ENCODE results near the gene FAH. TPM values are rescaled to one million over a fixed set of nuclear protein-coding genes. Genes with fewer than 3 reads are reported as not detected.

Gene FAH
- total RNA-seq, 1 experiment from 2014 or later, result 25.3 TPM

- Mint-ChIP-seq H3K36me3 (ENCODE audit: insufficient read depth, unreplicated experiment) (peaks cover 25% of the 10 kb centered on the region), H3K27ac (ENCODE audit: low read depth, unreplicated experiment) (peak overlapping the region; percentile 65), H3K27me3 (ENCODE audit: insufficient read depth, unreplicated experiment) (no peaks in the 10 kb centered on the region), H3K9me3 (ENCODE audit: unreplicated experiment) (no peaks in the 10 kb centered on the region), H3K4me1 (ENCODE audit: insufficient read depth, unreplicated experiment) (peaks cover 59% of the 10 kb centered on the region), H3K4me3 (ENCODE audit: unreplicated experiment) (no peak overlapping the region)
- ChIA-PET POLR2A (interaction anchor here (1.0 to 3.8 kb wide), 3 partner anchors 103 to 116 kb away, joined by 3 to 35 read pairs (median 4); partner anchors contain the start of gene ZFAND6), CTCF (interaction anchor here (0.6 to 3.5 kb wide), 8 partner anchors 22 to 807 kb away, joined by 3 to 13 read pairs (median 4); partner anchors contain the start of gene ZFAND6)
- TF ChIP-seq CTCF (IDR thresholded peaks at IDR 0.05; ENCODE audit: unreplicated experiment), result no peak
- BruUV-seq (replicated peaks), result no TSS peak
- no peak for DNase-seq (ENCODE audit: unreplicated experiment)
- intact Hi-C loops (cut with micrococcal nuclease), result loop anchor here (10.0 kb wide), 1 partner anchor 139 kb away; no protein-coding TSS in a partner anchor
These were observed 22.6 kb downstream of the FAH start for GRCh38 chr15:80175436-80175835.

- POLR2A ChIA-PET, result interaction anchor here (0.8 to 1.7 kb wide), 6 partner anchors 8 to 283 kb away, joined by 3 to 4 read pairs (median 3); partner anchors contain the start of gene ZFAND6
- H3K4me1 Mint-ChIP-seq (ENCODE audit: insufficient read depth, unreplicated experiment), result peaks cover 59% of the 10 kb centered on the region
- peaks cover 22% of the 10 kb centered on the region for H3K36me3 Mint-ChIP-seq (ENCODE audit: insufficient read depth, unreplicated experiment)
- no peaks in the 10 kb centered on the region for H3K9me3 Mint-ChIP-seq (ENCODE audit: unreplicated experiment)
- no peak overlapping the region for H3K4me3 Mint-ChIP-seq (ENCODE audit: unreplicated experiment)
- intact Hi-C loops (cut with micrococcal nuclease), result loop anchor here (10.0 kb wide), 1 partner anchor 138 kb away; no protein-coding TSS in a partner anchor
- CTCF ChIA-PET, result interaction anchor here (0.9 to 2.6 kb wide), 3 partner anchors 117 to 323 kb away, joined by 4 to 9 read pairs (median 4); partner anchors contain the start of gene ZFAND6
- no peaks in the 10 kb centered on the region for H3K27me3 Mint-ChIP-seq (ENCODE audit: insufficient read depth, unreplicated experiment)
- TF ChIP-seq CTCF (IDR thresholded peaks at IDR 0.05; ENCODE audit: unreplicated experiment), result no peak
- peak; percentile 80 for DNase-seq (ENCODE audit: unreplicated experiment)
- BruUV-seq (replicated peaks), result no TSS peak
- H3K27ac Mint-ChIP-seq (ENCODE audit: low read depth, unreplicated experiment), result no peak overlapping the region
These were observed 23.6 kb downstream of the FAH start for GRCh38 chr15:80176443-80176842.

GRCh38 chr15:80177156-80177555 is 24.4 kb downstream of the FAH start:
- ChIA-PET POLR2A (interaction anchor here (0.8 to 1.7 kb wide), 5 partner anchors 8 to 118 kb away, joined by 3 to 4 read pairs (median 3); partner anchors contain the start of gene ZFAND6), CTCF (interaction anchor here (0.7 kb wide), 1 partner anchor 324 kb away, joined by 3 read pairs; no protein-coding TSS in a partner anchor)
- no peak for TF ChIP-seq CTCF (IDR thresholded peaks at IDR 0.05; ENCODE audit: unreplicated experiment)
- peaks cover 19% of the 10 kb centered on the region for H3K36me3 Mint-ChIP-seq (ENCODE audit: insufficient read depth, unreplicated experiment)
- no peaks in the 10 kb centered on the region for H3K27me3 Mint-ChIP-seq (ENCODE audit: insufficient read depth, unreplicated experiment)
- no TSS peak for BruUV-seq (replicated peaks)
- no peak overlapping the region for H3K4me3 Mint-ChIP-seq (ENCODE audit: unreplicated experiment)
- peak; percentile 33 for DNase-seq (ENCODE audit: unreplicated experiment)
- intact Hi-C loops (cut with micrococcal nuclease), result loop anchor here (10.0 kb wide), 1 partner anchor 138 kb away; no protein-coding TSS in a partner anchor
- no peaks in the 10 kb centered on the region for H3K9me3 Mint-ChIP-seq (ENCODE audit: unreplicated experiment)
- peaks cover 59% of the 10 kb centered on the region for H3K4me1 Mint-ChIP-seq (ENCODE audit: insufficient read depth, unreplicated experiment)
- H3K27ac Mint-ChIP-seq (ENCODE audit: low read depth, unreplicated experiment), result no peak overlapping the region

GRCh38 chr15:80179025-80179759 is 26.4 kb downstream of the FAH start:
- Mint-ChIP-seq H3K27me3 (ENCODE audit: insufficient read depth, unreplicated experiment) (no peaks in the 10 kb centered on the region), H3K9me3 (ENCODE audit: unreplicated experiment) (no peaks in the 10 kb centered on the region), H3K27ac (ENCODE audit: low read depth, unreplicated experiment) (peak overlapping the region; percentile 91), H3K4me3 (ENCODE audit: unreplicated experiment) (peak overlapping the region; percentile 20), H3K36me3 (ENCODE audit: insufficient read depth, unreplicated experiment) (peaks cover 19% of the 10 kb centered on the region), H3K4me1 (ENCODE audit: insufficient read depth, unreplicated experiment) (peaks cover 39% of the 10 kb centered on the region)
- CTCF ChIA-PET, result interaction anchor here (1.1 to 1.3 kb wide), 2 partner anchors 119 to 798 kb away, joined by 3 read pairs; no protein-coding TSS in a partner anchor
- no TSS peak for BruUV-seq (replicated peaks)
- intact Hi-C loops (cut with micrococcal nuclease), result loop anchor here (10.0 kb wide), 1 partner anchor 136 kb away; no protein-coding TSS in a partner anchor
- peak; percentile 86 for DNase-seq (ENCODE audit: unreplicated experiment)
- no peak for TF ChIP-seq CTCF (IDR thresholded peaks at IDR 0.05; ENCODE audit: unreplicated experiment)
- POLR2A ChIA-PET, result interaction anchor here (1.7 to 1.9 kb wide), 2 partner anchors 25 to 119 kb away, joined by 6 to 7 read pairs; no protein-coding TSS in a partner anchor
